ENCODE results near the gene PTPA. TPM values are rescaled to one million over a fixed set of nuclear protein-coding genes. Genes with fewer than 3 reads are reported as not detected.
A peak's percentile ranks its signal among the peaks of the same experiment; 100 is the strongest.

The PTPA gene
- polyA plus RNA-seq, 1 donor from 2014 or later = 62.8 TPM

DNA sequence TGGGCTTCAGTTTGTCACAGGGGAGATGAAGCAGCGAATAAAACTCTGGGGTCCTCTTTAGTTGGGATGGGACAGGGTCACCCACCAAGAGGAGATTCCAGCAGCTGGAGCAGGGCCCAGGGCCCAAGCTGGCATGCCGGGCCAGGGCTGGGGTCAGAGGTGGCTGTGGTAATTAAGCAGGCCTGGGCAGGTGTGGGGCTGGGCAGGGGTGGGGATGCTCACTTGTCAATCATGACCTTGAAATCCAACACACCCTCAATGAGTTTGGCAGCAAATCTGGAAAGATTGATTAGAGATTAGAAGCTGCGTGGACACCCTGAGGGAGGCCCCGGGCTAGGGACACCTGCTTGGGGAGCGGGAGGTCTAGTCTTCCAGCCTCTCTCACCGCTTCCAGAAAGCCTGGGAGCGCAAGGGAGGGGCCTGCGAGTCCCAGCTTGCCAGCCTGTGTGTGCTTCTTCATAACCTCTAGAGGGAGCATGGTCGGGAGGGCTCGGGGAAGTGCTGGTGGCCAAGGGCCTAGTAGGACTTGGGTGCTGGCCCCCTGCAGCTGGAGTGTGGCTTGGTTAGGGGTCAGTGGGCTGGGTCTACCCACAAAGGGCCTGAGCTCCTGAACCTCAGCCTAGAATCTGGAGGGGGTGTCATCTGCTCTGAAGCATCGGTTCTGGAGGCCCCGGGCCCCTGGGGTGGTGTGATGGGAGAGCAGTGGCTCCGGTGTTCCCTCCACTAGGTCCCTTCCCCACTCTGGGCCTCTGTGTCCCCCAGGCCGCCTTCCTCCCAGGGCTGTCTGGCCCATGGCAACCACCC lies 8.2 kb upstream of the PTPA start:
- Histone ChIP-seq H3K36me3 (ENCODE audit: insufficient read depth, low read length) (no peaks in the 10 kb centered on the region), H3K79me2 (replicated peaks; ENCODE audit: insufficient read depth, low read length) (no peaks in the 10 kb centered on the region), H2AFZ (ENCODE audit: low read depth, low read length) (no peak overlapping the region), H3K4me2 (ENCODE audit: low read length) (no peak overlapping the region), H4K20me1 (ENCODE audit: insufficient read depth) (no peaks in the 10 kb centered on the region), H3K9me3 (ENCODE audit: low read length) (no peaks in the 10 kb centered on the region), H3K4me3 (ENCODE audit: low read length) (no peak overlapping the region), H3K27ac (ENCODE audit: low read length) (no peak overlapping the region), H3F3A (ENCODE audit: insufficient read depth, low read length, poor library complexity, severe bottlenecking) (no peaks in the 10 kb centered on the region), H3K9ac (ENCODE audit: low read length) (no peak overlapping the region), H3K27me3 (ENCODE audit: insufficient read depth, low read depth, low read length) (no peaks in the 10 kb centered on the region), H3K9me2 (ENCODE audit: insufficient read depth, low read length) (no peaks in the 10 kb centered on the region)
- TF ChIP-seq EZH2 (IDR thresholded peaks at IDR 0.05; ENCODE audit: borderline replicate concordance, insufficient read depth, low read length, poor library complexity, severe bottlenecking) (no peak), TAF1 (IDR thresholded peaks at IDR 0.05; ENCODE audit: low read depth) (no peak), MXI1 (conservative IDR thresholded peaks at IDR 0.05; ENCODE audit: poor library complexity, severe bottlenecking) (no peak), EP300 (conservative IDR thresholded peaks at IDR 0.05; ENCODE audit: poor library complexity, severe bottlenecking) (no peak)
- TF ChIP-seq, protein P1, sequence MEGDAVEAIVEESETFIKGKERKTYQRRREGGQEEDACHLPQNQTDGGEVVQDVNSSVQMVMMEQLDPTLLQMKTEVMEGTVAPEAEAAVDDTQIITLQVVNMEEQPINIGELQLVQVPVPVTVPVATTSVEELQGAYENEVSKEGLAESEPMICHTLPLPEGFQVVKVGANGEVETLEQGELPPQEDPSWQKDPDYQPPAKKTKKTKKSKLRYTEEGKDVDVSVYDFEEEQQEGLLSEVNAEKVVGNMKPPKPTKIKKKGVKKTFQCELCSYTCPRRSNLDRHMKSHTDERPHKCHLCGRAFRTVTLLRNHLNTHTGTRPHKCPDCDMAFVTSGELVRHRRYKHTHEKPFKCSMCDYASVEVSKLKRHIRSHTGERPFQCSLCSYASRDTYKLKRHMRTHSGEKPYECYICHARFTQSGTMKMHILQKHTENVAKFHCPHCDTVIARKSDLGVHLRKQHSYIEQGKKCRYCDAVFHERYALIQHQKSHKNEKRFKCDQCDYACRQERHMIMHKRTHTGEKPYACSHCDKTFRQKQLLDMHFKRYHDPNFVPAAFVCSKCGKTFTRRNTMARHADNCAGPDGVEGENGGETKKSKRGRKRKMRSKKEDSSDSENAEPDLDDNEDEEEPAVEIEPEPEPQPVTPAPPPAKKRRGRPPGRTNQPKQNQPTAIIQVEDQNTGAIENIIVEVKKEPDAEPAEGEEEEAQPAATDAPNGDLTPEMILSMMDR (IDR thresholded peaks at IDR 0.05; ENCODE audit: poor library complexity, severe bottlenecking) = peak; percentile 24

DNA sequence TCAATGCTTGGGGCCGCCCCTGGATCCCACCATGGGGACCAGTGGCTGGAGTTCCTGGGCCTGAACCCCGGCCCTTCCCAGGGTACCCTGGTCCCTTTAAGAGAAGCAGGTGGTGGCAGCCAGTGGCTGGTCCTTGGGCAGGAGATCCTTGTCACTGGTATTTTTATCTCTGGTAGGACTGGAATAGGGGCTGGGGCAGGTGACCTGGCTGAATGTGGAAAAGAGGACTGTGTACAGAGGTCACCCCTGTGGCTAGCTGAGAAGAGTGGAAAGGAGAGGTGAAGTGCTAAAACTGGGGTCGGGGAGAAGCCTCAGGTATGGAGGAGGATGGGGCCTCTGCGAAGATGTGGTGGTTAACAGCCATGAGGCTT lies 7.6 kb upstream of the PTPA start:
- no peaks in the 10 kb centered on the region for H3K36me3 ChIP-seq (ENCODE audit: insufficient read depth, low read length)
- H3K27me3 ChIP-seq (ENCODE audit: insufficient read depth, low read depth, low read length) = no peaks in the 10 kb centered on the region
- H3K27ac ChIP-seq (ENCODE audit: low read length) = no peak overlapping the region
- no peak overlapping the region for H3K4me2 ChIP-seq (ENCODE audit: low read length)
- H3K9me3 ChIP-seq (ENCODE audit: low read length) = no peaks in the 10 kb centered on the region
- TF ChIP-seq MXI1 (conservative IDR thresholded peaks at IDR 0.05; ENCODE audit: poor library complexity, severe bottlenecking) = no peak
- TF ChIP-seq, protein P2, sequence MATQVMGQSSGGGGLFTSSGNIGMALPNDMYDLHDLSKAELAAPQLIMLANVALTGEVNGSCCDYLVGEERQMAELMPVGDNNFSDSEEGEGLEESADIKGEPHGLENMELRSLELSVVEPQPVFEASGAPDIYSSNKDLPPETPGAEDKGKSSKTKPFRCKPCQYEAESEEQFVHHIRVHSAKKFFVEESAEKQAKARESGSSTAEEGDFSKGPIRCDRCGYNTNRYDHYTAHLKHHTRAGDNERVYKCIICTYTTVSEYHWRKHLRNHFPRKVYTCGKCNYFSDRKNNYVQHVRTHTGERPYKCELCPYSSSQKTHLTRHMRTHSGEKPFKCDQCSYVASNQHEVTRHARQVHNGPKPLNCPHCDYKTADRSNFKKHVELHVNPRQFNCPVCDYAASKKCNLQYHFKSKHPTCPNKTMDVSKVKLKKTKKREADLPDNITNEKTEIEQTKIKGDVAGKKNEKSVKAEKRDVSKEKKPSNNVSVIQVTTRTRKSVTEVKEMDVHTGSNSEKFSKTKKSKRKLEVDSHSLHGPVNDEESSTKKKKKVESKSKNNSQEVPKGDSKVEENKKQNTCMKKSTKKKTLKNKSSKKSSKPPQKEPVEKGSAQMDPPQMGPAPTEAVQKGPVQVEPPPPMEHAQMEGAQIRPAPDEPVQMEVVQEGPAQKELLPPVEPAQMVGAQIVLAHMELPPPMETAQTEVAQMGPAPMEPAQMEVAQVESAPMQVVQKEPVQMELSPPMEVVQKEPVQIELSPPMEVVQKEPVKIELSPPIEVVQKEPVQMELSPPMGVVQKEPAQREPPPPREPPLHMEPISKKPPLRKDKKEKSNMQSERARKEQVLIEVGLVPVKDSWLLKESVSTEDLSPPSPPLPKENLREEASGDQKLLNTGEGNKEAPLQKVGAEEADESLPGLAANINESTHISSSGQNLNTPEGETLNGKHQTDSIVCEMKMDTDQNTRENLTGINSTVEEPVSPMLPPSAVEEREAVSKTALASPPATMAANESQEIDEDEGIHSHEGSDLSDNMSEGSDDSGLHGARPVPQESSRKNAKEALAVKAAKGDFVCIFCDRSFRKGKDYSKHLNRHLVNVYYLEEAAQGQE (IDR thresholded peaks at IDR 0.05; ENCODE audit: borderline replicate concordance) = no peak
- TF ChIP-seq SMC3 (conservative IDR thresholded peaks at IDR 0.05; ENCODE audit: poor library complexity) = no peak
- TF ChIP-seq, protein P1 (IDR thresholded peaks at IDR 0.05; ENCODE audit: poor library complexity, severe bottlenecking) = no peak
- no peak for TF ChIP-seq POLR2AphosphoS5 (IDR thresholded peaks at IDR 0.05)
- TF ChIP-seq EZH2 (IDR thresholded peaks at IDR 0.05; ENCODE audit: borderline replicate concordance, insufficient read depth, low read length, poor library complexity, severe bottlenecking) = no peak
- no peak for TF ChIP-seq RAD21 (conservative IDR thresholded peaks at IDR 0.05)
- no peak for TF ChIP-seq EP300 (conservative IDR thresholded peaks at IDR 0.05; ENCODE audit: poor library complexity, severe bottlenecking)
- no peak for TF ChIP-seq TAF1 (IDR thresholded peaks at IDR 0.05; ENCODE audit: low read depth)
- H2AFZ ChIP-seq (ENCODE audit: low read depth, low read length) = no peak overlapping the region
- H3K4me3 ChIP-seq (ENCODE audit: low read length) = no peak overlapping the region
- H3K9me2 ChIP-seq (ENCODE audit: insufficient read depth, low read length) = no peaks in the 10 kb centered on the region
- no peak overlapping the region for H3K9ac ChIP-seq (ENCODE audit: low read length)
- H3K79me2 ChIP-seq (replicated peaks; ENCODE audit: insufficient read depth, low read length) = no peaks in the 10 kb centered on the region
- H3F3A ChIP-seq (ENCODE audit: insufficient read depth, low read length, poor library complexity, severe bottlenecking) = no peaks in the 10 kb centered on the region
- H4K20me1 ChIP-seq (ENCODE audit: insufficient read depth) = no peaks in the 10 kb centered on the region
